Chondrocyte (in vitro differentiated cells): ENCODE measurements around the gene MRGPRE. TPM values are rescaled to one million over a fixed set of nuclear protein-coding genes. Genes with fewer than 3 reads are reported as not detected.

Experiments used
- DNase-seq: peaks from one replicate; pipeline ENCODE4 v3.0.0; 2021; ENCODE audit warnings: mixed read lengths, low spot score
- H3K27ac Mint-ChIP-seq: one replicate; pipeline ENCODE4 v1.8.0; 2021; ENCODE audit warnings: mild to moderate bottlenecking, moderate library complexity, mixed read lengths; ENCODE audit not compliant: unreplicated experiment
- H3K27me3 Mint-ChIP-seq: 2 replicates; pipeline ENCODE4 v1.8.0; 2021; ENCODE audit warnings: low read depth, mixed read lengths
- H3K36me3 Mint-ChIP-seq: 2 replicates; pipeline ENCODE4 v1.8.0; 2021; ENCODE audit warnings: low read depth, mixed read lengths
- H3K4me1 Mint-ChIP-seq: 2 replicates; pipeline ENCODE4 v1.8.0; 2021; ENCODE audit warnings: low read depth, mild to moderate bottlenecking, mixed read lengths
- H3K4me3 Mint-ChIP-seq: one replicate; pipeline ENCODE4 v1.8.0; 2021; ENCODE audit warnings: mild to moderate bottlenecking, moderate library complexity, mixed read lengths; ENCODE audit not compliant: unreplicated experiment
- H3K9me3 Mint-ChIP-seq: 2 replicates; pipeline ENCODE4 v1.8.0; 2021; ENCODE audit warnings: low read depth, mixed read lengths
- total RNA-seq: library from RNA; stranded (reverse); gene quantifications from 3 replicates; pipeline ENCODE4 v1.2.1, GENCODE V29; 2021
- TF ChIP-seq, protein P1 (sequence below): fragments of 200-600 bp; sonication (generic); IDR thresholded peaks from 2 replicates; pipeline ENCODE4 v1.5.0; 2021; ENCODE audit warnings: antibody characterized with exemption, mild to moderate bottlenecking, moderate library complexity

Gene MRGPRE
- total RNA-seq, 1 donor from 2014 or later: not detected

DNA sequence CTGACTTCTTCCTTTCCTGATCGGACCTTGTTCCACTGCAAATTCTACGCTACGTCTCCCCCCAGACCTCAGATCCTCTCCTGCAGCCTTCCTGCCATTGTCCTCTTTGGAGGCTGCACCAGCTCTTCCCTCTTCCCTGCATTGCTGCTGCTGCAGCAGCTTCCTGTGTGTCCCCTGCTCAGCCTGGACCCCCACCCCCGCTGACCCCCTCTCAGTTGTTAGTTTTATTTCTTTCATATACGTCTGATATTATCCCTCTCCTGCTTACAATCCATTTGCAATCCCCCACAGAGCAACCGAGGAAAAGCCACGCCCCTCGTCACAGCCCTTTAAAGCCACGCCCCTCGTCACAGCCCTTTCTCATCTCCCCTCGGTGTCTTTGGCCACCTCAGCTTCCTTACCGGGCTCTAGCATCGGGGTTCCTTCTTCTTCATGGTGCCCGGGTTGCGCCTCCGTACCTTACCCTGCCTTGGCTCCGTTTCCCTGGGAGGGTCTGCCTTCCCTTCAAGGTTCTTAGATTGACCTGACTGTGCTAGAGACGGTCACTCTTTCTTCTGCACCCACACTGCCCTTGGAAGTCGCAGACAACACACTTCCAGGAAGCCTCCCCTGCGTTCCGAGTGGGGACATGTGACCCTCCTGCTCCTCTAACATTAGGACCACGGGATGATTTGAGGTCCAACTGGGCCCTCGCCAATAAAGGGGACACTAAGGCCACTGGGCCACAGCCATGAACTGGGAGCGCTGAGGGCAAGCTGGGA is 18.4 kb downstream of the MRGPRE start:
- H3K27me3 Mint-ChIP-seq: peaks cover 35% of the 10 kb centered on the region
- H3K27ac Mint-ChIP-seq: no peak overlapping the region
- peaks cover 4% of the 10 kb centered on the region for H3K36me3 Mint-ChIP-seq
- TF ChIP-seq, protein P1, sequence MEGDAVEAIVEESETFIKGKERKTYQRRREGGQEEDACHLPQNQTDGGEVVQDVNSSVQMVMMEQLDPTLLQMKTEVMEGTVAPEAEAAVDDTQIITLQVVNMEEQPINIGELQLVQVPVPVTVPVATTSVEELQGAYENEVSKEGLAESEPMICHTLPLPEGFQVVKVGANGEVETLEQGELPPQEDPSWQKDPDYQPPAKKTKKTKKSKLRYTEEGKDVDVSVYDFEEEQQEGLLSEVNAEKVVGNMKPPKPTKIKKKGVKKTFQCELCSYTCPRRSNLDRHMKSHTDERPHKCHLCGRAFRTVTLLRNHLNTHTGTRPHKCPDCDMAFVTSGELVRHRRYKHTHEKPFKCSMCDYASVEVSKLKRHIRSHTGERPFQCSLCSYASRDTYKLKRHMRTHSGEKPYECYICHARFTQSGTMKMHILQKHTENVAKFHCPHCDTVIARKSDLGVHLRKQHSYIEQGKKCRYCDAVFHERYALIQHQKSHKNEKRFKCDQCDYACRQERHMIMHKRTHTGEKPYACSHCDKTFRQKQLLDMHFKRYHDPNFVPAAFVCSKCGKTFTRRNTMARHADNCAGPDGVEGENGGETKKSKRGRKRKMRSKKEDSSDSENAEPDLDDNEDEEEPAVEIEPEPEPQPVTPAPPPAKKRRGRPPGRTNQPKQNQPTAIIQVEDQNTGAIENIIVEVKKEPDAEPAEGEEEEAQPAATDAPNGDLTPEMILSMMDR: no peak
- peak; percentile 52 for DNase-seq
- H3K4me3 Mint-ChIP-seq: no peak overlapping the region
- H3K9me3 Mint-ChIP-seq: peaks cover 16% of the 10 kb centered on the region
- H3K4me1 Mint-ChIP-seq: peaks cover 6% of the 10 kb centered on the region

DNA sequence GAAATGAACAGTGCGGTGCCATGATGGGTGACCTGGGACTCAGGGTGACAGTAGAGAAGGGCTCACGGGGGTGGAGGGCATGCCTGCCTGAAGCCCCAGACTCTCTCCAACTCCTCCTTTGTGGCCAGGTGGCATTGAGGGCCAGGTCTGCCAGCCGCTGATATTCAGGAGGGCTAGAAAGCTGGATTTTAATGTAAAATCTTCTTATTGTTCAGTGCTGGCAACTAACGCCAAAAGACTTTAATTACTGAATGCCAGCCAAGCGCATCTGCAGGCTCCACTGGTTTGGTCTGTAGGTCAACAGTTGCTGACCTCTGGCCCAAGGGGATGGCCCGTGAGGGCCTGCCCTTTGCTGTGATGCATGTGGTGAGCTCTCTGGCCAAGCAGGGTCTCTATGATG is 23.9 kb downstream of the MRGPRE start:
- Mint-ChIP-seq H3K27me3 (peaks cover 28% of the 10 kb centered on the region), H3K4me1 (peaks cover 4% of the 10 kb centered on the region), H3K9me3 (peaks cover 16% of the 10 kb centered on the region), H3K4me3 (no peak overlapping the region), H3K36me3 (peaks cover 4% of the 10 kb centered on the region), H3K27ac (no peak overlapping the region)
- TF ChIP-seq, protein P1: no peak
- peak; percentile 46 for DNase-seq

DNA sequence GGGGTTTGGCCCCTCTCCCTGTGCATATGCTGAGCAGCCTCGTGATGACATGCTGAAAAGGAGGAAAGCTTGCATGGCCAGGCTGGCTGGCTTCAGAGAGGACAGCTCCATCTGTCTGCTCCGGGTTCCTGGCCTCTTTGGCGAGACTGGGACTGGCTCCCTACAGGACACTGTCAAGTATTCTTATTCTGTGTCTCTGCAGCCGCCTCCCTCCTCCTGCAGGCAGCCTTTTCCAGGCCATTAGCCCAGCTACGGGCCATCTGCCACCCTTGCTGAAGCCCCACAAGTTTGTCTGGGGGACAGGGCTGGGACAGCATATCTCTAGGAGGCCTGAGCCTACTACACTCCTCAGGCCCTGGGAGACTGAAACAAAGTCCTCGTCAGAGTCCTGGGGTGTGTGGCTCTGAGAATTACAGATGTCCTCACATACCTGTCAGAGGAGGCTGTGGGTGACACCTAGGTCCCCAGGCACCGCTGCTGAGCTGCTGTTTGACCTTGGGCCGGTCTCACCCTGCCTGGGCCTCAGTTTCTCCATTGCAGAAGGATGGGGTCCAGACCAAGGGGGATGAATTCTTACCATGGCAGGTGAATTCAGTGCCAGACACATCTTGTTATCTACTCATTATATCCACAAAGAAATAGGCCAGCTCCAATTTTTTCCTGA is 24.6 kb downstream of the MRGPRE start:
- Mint-ChIP-seq H3K4me1 (peaks cover 4% of the 10 kb centered on the region), H3K4me3 (no peak overlapping the region), H3K27ac (no peak overlapping the region), H3K27me3 (peaks cover 25% of the 10 kb centered on the region), H3K9me3 (peaks cover 16% of the 10 kb centered on the region), H3K36me3 (peaks cover 4% of the 10 kb centered on the region)
- peak; percentile 67 for DNase-seq
- TF ChIP-seq, protein P1: no peak

DNA sequence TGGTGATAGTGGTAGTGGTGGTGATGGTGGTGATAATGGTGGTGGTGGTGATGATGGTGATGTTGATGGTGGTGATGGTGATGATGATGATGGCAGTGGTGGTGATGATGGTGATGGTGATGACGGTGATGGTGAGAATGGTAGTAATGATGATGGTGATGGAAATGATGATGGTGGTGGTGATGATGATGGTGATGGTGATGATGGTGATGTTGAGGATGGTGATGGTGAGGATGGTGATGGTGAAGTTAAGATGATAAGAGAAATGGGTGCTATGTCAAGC is 25.4 kb downstream of the MRGPRE start:
- TF ChIP-seq, protein P1: no peak
- Mint-ChIP-seq H3K4me1 (peaks cover 4% of the 10 kb centered on the region), H3K27ac (no peak overlapping the region), H3K36me3 (peaks cover 3% of the 10 kb centered on the region), H3K4me3 (no peak overlapping the region), H3K9me3 (peaks cover 14% of the 10 kb centered on the region), H3K27me3 (peaks cover 29% of the 10 kb centered on the region)
- no peak for DNase-seq

DNA sequence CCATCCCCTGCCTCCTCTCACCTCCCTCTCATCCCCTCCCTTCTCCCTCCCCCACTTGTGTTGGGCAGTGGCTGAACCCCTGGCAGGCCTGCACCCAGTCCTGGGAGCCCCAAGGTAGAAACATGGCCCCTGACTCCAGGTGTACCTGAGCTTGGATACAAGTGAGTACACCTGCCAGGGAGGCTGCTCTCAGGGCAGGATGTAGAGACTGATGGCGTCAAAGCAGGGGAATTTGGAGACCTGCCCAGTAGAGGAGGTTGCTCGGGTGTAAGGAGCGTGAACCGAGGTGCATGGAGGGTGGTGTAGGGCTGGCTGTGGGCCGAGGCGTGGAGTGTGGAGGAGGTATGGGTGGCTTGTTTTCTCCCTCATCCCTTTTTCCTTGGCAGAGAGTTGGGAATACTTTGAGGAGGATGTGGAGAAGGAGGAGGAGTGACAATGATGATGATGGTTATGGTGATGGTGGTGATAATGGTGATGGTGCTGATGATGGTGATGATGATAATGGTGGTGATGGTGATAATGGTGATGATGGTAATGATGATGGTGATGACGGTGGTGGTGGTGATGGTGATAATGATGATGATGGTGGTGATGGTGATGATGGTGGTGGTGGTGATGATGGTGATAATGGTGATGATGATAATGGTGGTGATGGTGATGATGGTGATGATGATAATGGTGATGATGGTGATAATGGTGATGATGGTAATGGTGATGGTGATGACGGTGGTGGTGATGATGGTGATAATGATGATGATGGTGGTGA is 25.9 kb downstream of the MRGPRE start:
- Mint-ChIP-seq H3K4me1 (peaks cover 4% of the 10 kb centered on the region), H3K27me3 (peaks cover 29% of the 10 kb centered on the region), H3K27ac (no peak overlapping the region), H3K9me3 (peaks cover 8% of the 10 kb centered on the region), H3K4me3 (no peak overlapping the region), H3K36me3 (no peaks in the 10 kb centered on the region)
- TF ChIP-seq, protein P1: no peak
- DNase-seq: peak; percentile 41
